SK-MEL-5 (cell line): ENCODE data around the gene INTS14. TPM values are rescaled to one million over a fixed set of nuclear protein-coding genes. Genes with fewer than 3 reads are reported as not detected.
"Not testable (repeated sequence)": the region's sequence is repeated elsewhere in the genome, so short reads cannot be mapped to it uniquely, and the experiment has no call there.

Experiments
- DNase-seq: peaks from one replicate; pipeline ENCODE4 v3.0.0-alpha.2; 2016; ENCODE audit warnings: low read depth, low spot score
- in situ Hi-C: cut with HindIII; loops from 2 replicates; pipeline ENCODE4 v1.10.0; 2016; ENCODE audit warnings: low sequenced_read_pairs, high pct_unique_total_duplicates, low pct_unique_long_range_greater_than_20kb
- total RNA-seq: library from RNA; depleted of rRNA; stranded (reverse); fragments of >200 nt; shearing (Covaris generic); gene quantifications from 2 replicates; pipeline ENCODE4 v1.2.3, GENCODE V29; 2014

Gene INTS14
- total RNA-seq, 1 experiment from 2014 or later: 27.3 TPM

DNA sequence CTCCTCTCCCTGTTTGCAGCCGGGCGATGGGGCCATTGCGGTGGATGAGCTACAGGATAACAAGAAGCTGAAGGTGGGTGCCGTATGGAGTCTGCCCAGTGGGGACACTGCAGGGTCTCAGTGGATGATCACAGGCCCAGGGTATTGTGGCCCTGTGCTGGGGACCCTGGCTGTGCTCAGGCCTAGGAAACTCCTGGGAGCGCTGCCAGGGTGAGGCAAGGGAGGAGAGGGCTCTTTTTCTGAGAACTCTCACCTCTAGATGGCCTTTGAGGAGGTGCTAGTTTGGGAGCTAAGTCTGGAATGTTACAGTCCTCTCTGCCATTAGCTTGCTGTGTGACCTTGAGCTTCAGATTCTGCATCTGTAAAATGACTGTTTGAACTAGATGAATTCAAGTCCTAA lies 27.2 kb upstream of the INTS14 start:
- no peak for DNase-seq
- in situ Hi-C loops: loop anchor here (25.0 kb wide), 1 partner anchor 199 kb away; no protein-coding TSS in a partner anchor

DNA sequence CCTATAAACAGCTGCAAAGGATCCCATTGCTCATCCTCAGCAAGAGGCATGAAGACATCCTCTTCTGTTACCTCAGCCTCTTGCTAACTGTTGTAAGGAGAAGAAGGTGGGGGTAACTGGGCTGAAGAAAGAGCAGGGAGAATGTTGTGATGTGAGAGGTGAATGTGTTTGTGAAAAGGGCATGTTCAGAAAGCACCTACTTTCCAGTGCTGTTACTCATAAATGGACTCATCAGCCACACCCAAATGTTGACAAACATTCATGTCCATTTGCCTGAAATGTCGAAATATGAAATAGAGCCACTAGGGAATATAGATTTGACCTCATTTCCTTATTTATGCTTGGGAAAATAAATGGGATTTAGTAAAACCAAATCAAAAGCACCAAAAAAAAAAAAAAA lies 23.4 kb upstream of the INTS14 start:
- no peak for DNase-seq
- in situ Hi-C loops: loop anchor here (25.0 kb wide), 1 partner anchor 203 kb away; no protein-coding TSS in a partner anchor

DNA sequence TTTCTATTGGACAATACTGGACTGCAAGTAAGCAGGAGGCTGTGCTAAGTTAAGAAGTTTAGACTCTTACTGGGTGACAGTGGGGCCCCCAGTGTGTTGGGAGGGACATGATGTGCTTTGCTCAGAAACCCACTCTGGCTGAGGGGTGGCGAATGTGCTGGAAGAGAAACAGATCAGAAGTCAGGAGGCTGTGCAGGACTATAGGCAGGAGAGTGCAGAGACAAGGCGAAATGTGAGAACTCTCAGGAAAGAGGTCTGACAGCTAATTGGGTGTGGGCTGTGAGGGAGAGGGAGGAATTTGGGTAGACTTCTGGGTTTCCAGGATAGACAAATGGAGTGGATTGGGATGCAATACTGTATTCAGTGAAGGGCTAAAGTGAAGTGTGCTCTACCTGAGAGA lies 22.8 kb upstream of the INTS14 start:
- in situ Hi-C loops: loop anchor here (25.0 kb wide), 1 partner anchor 204 kb away; no protein-coding TSS in a partner anchor
- DNase-seq: no peak

DNA sequence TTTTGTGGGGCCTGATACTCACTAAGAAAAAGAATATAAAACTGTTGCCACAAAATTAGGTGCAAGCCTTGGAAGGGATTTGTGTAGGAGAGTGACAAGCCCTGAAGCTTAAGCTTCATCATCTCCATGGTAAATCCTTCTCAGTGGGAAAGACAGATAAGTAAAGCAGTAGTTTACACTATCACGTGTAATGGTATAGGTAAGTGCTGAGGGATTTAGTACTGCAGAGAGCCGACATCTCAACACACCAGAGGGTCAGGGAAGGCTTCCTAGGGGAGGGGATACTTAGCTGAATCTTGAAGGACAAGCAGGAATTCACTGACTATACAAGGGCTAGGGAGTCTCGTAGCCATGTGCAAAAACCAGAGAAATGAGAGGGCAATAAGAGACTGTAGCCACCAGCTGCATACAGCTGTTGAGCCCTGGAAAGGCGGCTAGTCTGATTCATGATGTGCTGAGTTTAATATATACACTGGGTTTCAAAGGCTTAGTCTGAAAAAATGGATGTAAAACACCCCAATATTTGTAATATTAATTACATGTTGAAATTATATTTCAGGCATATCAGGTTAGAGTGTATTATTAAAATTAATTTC lies 21.9 kb upstream of the INTS14 start:
- no peak for DNase-seq
- in situ Hi-C loops: loop anchor here (25.0 kb wide), 1 partner anchor 204 kb away; no protein-coding TSS in a partner anchor

DNA sequence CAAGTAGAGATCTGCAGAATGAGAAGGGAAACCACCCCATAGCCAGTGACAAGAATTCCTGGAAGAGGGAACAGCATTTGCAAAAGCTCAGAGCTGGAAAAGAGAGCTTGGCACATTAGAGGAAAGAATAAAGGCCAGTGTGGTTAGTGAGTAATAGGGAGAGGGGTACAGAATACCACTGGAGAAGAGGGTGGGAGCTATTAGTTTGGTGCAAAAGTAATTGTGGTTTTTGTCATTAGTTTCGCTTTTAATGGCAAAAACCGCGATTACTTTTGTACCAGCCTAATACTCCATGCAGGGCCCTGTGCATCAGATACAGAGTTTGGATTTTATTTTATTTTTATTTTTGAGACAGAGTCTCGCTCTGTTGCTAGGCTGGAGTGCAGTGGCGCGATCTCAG lies 20.6 kb upstream of the INTS14 start:
- in situ Hi-C loops: loop anchor here (25.0 kb wide), 1 partner anchor 206 kb away; no protein-coding TSS in a partner anchor
- no peak for DNase-seq

DNA sequence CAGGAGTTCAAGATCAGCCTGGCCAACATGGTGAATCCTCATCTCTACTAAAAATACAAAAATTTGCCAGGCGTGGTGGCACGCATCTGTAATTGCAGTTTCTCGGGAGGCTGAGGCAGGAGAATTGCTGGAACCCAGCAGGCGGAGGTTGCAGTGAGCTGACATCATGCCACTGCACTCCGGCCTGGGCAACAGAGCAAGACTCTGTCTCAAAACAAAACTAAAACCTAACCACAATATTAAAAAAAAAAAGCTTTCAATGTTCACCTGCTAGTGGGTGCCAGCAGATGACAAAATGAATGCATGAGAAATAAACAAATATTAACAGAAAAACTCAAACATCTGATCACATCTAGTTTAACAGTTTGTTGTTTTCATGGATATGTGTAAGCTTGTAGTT lies 19.8 kb upstream of the INTS14 start:
- in situ Hi-C loops: loop anchor here (25.0 kb wide), 1 partner anchor 207 kb away; no protein-coding TSS in a partner anchor
- no peak for DNase-seq

DNA sequence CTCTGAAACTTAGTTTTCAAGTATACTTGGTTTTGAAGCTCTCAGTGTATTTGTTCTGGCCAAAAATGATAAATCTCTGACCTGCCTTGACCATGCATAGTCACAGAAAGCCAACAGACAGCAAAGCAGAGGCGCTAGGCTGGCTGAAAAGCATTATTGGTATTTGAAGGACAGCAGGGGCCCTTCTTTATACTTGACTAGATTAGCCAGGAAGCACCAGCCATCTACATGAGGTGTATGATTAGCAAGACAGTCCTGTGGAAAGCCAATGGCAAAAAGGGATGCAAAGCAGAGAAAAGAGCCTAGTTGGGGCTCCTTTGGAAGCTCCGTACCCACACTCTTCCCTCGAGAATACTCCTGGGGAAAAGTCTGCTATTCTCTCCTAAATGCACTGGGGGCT lies 18.6 kb upstream of the INTS14 start:
- in situ Hi-C loops: loop anchor here (25.0 kb wide), 1 partner anchor 208 kb away; no protein-coding TSS in a partner anchor
- no peak for DNase-seq

DNA sequence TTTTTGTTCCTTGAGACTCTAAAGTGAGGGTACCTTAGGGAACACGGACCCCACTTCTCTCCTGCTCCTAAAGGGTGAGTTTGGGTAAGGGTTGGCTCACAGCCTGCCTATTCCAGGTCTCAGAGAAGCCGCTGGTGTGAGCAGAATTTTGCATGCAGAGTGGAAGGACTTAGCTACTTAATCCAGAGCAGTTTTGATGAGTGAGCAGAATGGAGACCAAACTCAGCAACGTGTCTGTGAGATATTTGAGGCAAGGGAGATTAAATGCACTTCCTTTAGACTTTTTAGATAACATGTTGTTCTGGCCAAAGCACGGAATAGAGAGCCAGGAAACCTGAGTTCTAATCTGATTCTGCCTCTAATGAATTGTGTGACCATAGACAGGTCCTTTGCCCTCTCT lies 15.9 kb upstream of the INTS14 start:
- in situ Hi-C loops: loop anchor here (25.0 kb wide), 1 partner anchor 210 kb away; no protein-coding TSS in a partner anchor
- no peak for DNase-seq

DNA sequence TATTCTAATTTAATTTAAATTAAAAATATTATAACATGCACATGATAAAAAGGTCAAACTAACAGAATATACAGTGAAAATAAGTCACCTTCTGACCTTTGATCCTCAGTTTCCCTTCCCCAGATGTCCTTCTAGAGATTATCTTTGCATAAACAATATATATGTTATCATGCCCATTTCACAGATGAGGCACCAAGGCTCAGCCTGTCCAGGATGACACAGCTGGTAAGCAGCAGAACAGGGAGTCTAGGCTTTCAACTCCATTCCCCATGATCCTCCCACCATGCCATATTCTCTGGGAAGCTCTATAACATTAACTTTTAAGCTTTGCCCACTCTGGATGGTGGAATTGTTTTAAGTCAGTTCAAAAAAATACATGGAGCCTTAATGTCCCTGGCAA lies 12.2 kb upstream of the INTS14 start:
- no peak for DNase-seq
- in situ Hi-C loops: no loop called here

DNA sequence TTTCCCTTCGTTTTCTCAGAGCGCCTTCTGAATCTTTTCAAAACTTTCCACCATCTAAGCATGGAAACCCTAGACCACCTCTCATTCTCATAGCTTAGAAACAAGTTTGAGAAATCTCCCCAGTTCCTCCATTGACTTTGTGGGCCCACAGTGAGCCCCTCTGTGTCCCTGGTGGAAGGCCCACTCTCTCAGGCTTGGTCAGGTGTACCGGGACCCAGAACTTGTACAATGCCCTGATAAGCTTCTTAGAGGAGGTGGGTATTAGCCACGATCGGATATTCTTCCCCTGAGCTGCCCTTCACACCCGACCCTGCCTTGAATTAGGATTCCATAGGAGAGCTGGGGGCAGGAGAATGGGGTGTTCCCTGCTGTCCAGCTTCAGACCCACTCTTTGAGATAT lies 10.7 kb upstream of the INTS14 start, which contains the start of gene SLC24A1:
TSS of gene SLC24A1 (plus strand) at position 301 of the 400 bp plus-strand sequence. CDS start 2,143 bp downstream, outside the sequence.
- DNase-seq: no peak
- in situ Hi-C loops: no loop called here

DNA sequence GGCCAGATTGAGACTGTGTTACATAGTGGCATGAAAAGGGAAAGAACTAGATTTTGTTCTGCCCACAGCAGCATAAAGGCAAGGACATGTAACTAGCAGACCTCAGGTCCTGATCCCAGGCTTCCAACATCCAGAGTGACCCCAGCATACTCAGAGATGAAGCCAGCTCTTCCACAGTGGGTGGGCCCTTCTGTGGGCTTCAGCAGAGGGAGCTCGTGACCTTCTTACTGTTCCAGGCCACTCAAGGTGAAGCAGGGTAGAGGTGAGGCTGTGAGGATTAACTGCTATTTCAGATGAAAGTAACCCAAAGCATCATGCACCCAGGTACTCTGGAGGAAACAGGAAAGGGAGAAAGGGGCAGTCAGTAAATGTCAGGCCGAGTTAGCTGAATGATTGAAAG lies 9.9 kb upstream of the INTS14 start:
- in situ Hi-C loops: no loop called here
- DNase-seq: no peak

DNA sequence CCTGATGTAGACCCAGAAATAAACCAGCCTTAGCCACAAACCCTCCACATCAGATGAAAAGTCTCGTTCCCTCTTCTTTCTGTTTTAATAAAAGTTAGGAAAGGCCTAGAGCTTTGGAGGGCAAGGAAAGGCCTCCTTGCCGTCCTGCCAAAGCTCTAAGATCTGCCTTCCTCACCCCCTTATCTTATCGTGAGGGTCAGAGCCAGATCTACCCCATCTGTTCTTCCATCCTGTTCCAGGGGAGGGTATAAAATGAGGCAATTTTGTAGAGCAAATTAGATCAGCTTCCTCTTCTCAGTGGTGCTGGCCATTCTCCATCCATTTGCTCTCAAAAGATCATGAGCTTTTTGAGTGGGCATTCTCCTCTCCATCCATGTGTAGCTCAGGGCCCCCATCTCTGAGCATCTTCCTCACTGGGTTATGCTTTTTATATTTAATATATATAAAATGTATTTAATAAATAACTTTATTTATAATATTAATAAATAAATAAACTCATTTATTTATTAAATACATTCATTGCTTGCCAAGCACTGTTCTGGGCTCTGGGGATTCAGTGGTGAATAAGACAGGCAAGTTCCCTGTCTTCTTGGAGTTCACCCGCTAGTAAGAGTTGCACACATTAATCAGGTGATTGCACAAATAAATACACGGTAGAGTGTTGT lies 8.8 kb upstream of the INTS14 start:
- in situ Hi-C loops: no loop called here

DNA sequence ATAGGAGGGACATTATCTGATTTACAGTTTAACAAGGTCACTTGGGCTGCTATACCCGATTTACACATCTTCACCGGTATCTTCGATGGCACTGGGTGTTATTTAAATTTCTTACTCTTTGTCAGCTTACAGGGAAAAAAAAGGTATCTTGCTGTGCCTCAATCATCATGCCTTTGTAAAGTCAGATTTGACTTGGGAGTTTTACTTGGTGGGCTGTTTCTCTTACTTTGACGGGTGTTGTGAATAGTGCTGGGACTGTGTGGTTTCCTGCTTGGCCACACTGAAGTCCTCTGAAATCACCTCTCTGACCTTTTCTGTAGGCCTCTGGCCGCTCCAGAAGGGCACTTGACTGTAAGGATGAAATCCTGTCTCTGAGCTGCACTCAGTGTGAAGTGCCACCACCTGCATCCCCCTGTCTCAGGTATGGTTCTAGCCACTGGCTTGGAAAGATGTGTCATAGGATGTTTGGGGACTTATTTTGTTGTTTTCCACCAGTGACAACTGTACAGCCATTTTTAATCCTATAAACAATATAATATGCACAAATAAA lies 7.7 kb upstream of the INTS14 start:
- in situ Hi-C loops: no loop called here
- DNase-seq: no peak

More for the DNA sequence above, 8.8 kb upstream of the INTS14 start:
- no peak for DNase-seq

DNA sequence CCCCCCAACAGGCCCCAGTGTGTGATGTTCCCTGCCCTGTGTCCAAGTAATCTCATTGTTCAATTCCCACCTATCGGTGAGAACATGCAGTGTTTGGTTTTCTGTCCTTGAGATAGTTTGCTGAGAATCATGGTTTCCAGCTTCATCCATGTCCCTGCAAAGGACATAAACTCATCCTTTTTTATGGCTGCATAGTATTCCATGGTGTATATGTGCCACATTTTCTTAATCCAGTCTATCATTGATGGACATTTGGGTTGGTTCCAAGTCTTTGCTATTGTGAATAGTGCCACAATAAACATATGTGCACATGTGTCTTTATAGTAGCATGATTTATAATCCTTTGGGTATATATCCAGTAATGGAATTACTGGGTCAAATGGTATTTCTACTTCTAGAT lies 5.0 kb upstream of the INTS14 start:
- DNase-seq, in situ Hi-C loops: not testable (repeated sequence)

DNA sequence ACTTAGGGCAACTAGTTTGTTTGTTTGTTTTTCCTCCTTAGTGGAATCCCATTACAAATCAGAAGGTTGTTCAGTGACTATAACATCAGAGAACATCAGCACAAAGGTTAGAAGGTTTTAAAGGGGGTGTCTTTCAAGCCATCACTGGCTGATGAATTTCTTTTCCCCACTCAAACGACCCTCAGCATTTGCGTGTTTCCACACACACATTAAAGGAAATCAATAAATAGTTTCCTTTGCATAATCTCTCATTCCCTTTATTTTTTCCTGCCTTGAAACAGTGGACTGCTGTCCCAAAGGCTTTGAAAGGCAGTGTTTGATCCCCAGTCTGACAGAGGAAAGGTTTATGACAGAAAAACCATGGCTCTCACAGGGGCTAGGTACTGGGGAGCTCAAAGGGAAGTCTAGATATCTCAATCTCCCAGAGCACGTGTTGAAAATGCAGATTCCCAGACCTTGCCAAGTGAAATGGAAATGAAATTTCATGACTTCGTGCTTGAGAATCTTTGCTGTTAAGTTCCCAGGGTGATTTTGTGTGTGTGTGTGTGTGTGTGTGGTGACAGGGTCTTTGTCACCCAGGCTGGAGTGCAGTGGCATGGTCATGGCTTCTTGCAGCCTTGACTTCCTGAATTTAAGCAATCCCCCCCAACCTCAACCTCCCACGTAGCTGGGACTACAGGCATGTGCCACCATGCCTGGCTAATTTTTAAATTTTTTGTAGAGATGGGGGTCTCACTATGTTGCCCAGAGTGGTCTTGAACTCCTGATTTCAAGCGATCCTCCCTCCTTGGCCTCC lies 2.2 kb upstream of the INTS14 start:
- no peak for DNase-seq
- in situ Hi-C loops: no loop called here

DNA sequence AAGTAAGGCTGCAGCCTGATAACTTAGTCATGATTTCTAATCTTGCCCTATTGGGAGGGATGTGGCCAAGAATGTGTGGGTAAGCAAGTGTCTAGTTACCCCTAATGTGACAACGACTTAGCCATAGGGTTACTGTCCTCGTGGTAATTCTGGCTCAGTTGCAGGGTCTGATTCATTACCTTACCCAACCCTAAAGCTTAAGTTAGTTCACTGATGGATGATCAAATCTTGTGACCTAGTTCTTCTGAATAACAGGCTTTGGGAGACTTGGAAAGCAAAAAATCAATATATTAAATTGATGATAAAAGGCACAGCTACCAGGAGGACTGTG lies 1.6 kb upstream of the INTS14 start:
- no peak for DNase-seq
- in situ Hi-C loops: no loop called here

DNA sequence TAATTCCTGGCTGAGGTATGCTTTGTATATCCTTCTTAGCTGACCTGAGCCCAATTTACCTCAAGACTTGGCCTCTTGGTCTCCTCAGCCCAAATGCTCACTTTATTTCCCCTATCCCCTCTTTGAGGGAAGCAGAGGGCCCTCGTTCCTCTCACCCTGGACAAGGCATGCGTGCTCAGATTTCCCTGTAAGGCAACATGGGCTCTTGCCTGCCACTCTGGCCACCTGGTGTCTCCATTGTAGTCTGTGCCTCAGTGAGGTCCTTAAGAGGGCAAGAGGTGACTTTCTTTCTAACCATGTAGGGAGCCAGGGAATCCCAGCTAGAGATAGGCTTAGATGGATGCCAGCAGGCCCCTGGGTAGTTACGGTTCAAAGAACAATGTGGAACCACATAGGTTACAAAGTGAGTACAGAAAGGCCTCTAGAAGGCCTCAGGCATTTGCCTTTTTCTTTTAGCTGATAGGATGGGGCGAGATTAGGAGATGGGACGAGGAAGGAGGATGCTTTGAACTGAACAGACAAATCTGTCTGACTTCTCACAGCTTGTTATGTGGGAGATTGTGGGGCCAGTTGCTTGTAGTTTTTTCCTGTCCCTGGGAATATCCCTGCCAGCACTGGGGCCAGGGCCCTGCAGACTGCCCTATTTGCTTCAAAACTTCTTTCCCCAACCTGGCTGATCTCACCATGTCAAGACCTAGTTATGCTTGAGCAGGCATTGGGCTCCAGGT lies 1.1 kb upstream of the INTS14 start:
- in situ Hi-C loops: no loop called here
- DNase-seq: no peak
